Measurements from ENCODE around the gene GALR2.

GALR2 gene

GRCh38 chr17:76095943-76096342, 21.4 kb downstream of the GALR2 start:
- DNase-seq (ENCODE audit: low spot score), result no peak

GRCh38 chr17:76097716-76098295, 23.2 kb downstream of the GALR2 start:
- DNase-seq (ENCODE audit: low spot score), result no peak

GRCh38 chr17:76102944-76103273, 28.3 kb downstream of the GALR2 start:
- DNase-seq (ENCODE audit: low spot score), result no peak

- DNase-seq (ENCODE audit: low spot score), result peak; percentile 92
Measured at GRCh38 chr17:76103274-76104139, 28.9 kb downstream of the GALR2 start, which contains the start of gene EXOC7. Gene EXOC7, minus strand, starts transcription at chr17:76103787. Its CDS starts 95 bp downstream, at chr17:76103692.

- no peak for DNase-seq (ENCODE audit: low spot score)
Measured at GRCh38 chr17:76104140-76104895, 29.7 kb downstream of the GALR2 start.

GRCh38 chr17:76104896-76105231, 30.3 kb downstream of the GALR2 start:
- DNase-seq (ENCODE audit: low spot score), result no peak

- DNase-seq (ENCODE audit: low spot score), result no peak
Measured at GRCh38 chr17:76106703-76107102, 32.1 kb downstream of the GALR2 start.

- DNase-seq (ENCODE audit: low spot score), result no peak
Measured at GRCh38 chr17:76107509-76107908, 32.9 kb downstream of the GALR2 start.

GRCh38 chr17:76111956-76112355, 37.4 kb downstream of the GALR2 start:
- peak; percentile 21 for DNase-seq (ENCODE audit: low spot score)

GRCh38 chr17:76115138-76115754, 40.7 kb downstream of the GALR2 start:
- no peak for DNase-seq (ENCODE audit: low spot score)

- DNase-seq (ENCODE audit: low spot score), result no peak
Measured at GRCh38 chr17:76119409-76120371, 45.1 kb downstream of the GALR2 start.

- DNase-seq (ENCODE audit: low spot score), result no peak
Measured at GRCh38 chr17:76120658-76121008, 46.1 kb downstream of the GALR2 start.

GRCh38 chr17:76121932-76122430, 47.4 kb downstream of the GALR2 start:
- no peak for DNase-seq (ENCODE audit: low spot score)

GRCh38 chr17:76122431-76123190, 48.0 kb downstream of the GALR2 start:
- no peak for DNase-seq (ENCODE audit: low spot score)

GRCh38 chr17:76123191-76123499, 48.6 kb downstream of the GALR2 start:
- no peak for DNase-seq (ENCODE audit: low spot score)

GRCh38 chr17:76123749-76124581, 49.4 kb downstream of the GALR2 start:
- DNase-seq (ENCODE audit: low spot score), result no peak

- DNase-seq (ENCODE audit: low spot score), result no peak
Measured at GRCh38 chr17:76124582-76125390, 50.2 kb downstream of the GALR2 start.

- no peak for DNase-seq (ENCODE audit: low spot score)
Measured at GRCh38 chr17:76125391-76125675, 50.8 kb downstream of the GALR2 start.

GRCh38 chr17:76125922-76126321, 51.3 kb downstream of the GALR2 start:
- DNase-seq (ENCODE audit: low spot score), result no peak

Data from kidney tubule cell (primary cell).